Measurements from ENCODE around the gene SRGAP2B.
"Not testable (repeated sequence)": the region's sequence is repeated elsewhere in the genome, so short reads cannot be mapped to it uniquely, and the experiment has no call there.

SRGAP2B gene

GRCh38 chr1:145082483-145083255 is 12.5 kb downstream of the SRGAP2B start:
- not testable (repeated sequence) for DNase-seq

GRCh38 chr1:145080193-145080592 is 14.9 kb downstream of the SRGAP2B start:
- peak in 1 of 2 donors; percentile 1 for DNase-seq

- DNase-seq, result peak; percentile 47 to 49
These were observed 15.4 kb downstream of the SRGAP2B start for GRCh38 chr1:145079737-145080136.

GRCh38 chr1:145078787-145079370 is 16.2 kb downstream of the SRGAP2B start:
- not testable (repeated sequence) for DNase-seq

GRCh38 chr1:145077872-145078786 is 17.0 kb downstream of the SRGAP2B start:
- DNase-seq, result not testable (repeated sequence)

- not testable (repeated sequence) for DNase-seq
These were observed 18.3 kb downstream of the SRGAP2B start for GRCh38 chr1:145076877-145077276.

GRCh38 chr1:145074021-145074559 is 21.0 kb downstream of the SRGAP2B start:
- DNase-seq, result not testable (repeated sequence)

- DNase-seq, result not testable (repeated sequence)
These were observed 23.6 kb downstream of the SRGAP2B start for GRCh38 chr1:145071569-145071968.

GRCh38 chr1:145066486-145066885 is 28.6 kb downstream of the SRGAP2B start:
- not testable (repeated sequence) for DNase-seq

GRCh38 chr1:145065194-145065826 is 29.8 kb downstream of the SRGAP2B start:
- DNase-seq, result not testable (repeated sequence)

GRCh38 chr1:145063941-145064648 is 31.0 kb downstream of the SRGAP2B start:
- DNase-seq, result not testable (repeated sequence)

- not testable (repeated sequence) for DNase-seq
These were observed 31.8 kb downstream of the SRGAP2B start for GRCh38 chr1:145063285-145063684.

- DNase-seq, result not testable (repeated sequence)
These were observed 36.9 kb downstream of the SRGAP2B start for GRCh38 chr1:145058184-145058583.

GRCh38 chr1:145055217-145055760 is 39.8 kb downstream of the SRGAP2B start:
- DNase-seq, result not testable (repeated sequence)

GRCh38 chr1:145053428-145053827 is 41.7 kb downstream of the SRGAP2B start:
- DNase-seq, result not testable (repeated sequence)

- not testable (repeated sequence) for DNase-seq
These were observed 42.9 kb downstream of the SRGAP2B start for GRCh38 chr1:145052019-145052776.

- not testable (repeated sequence) for DNase-seq
These were observed 46.8 kb downstream of the SRGAP2B start for GRCh38 chr1:145048181-145048856.

GRCh38 chr1:145047553-145047952 is 47.6 kb downstream of the SRGAP2B start:
- not testable (repeated sequence) for DNase-seq

GRCh38 chr1:145045571-145046273 is 49.4 kb downstream of the SRGAP2B start:
- DNase-seq, result not testable (repeated sequence)

Measured in inflammatory macrophage (primary cell).